ENCODE data around the gene MED9.
"Not testable (repeated sequence)": the region's sequence is repeated elsewhere in the genome, so short reads cannot be mapped to it uniquely, and the experiment has no call there.

MED9 gene

DNA sequence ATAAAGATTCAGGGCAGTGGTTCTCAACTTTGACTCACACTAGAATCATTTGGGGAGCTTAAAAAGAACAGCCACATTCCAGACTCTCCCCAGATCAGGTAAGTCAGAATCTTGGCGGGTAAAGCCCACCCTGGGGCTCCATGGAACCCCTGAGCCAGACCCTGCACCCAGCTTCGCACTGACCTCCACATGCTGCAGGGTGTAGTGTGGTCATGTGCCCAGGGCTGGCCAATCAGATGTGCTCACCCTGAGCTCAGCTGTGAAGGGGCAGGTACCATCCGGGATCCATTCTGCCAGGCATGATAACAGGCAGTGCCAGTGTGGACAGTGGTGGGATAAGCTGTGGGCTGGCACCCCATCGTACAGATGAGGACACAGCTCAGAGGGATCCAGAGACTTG, 28.1 kb upstream of the MED9 start:
- in situ Hi-C loops (cut with HindIII; ENCODE audit: low pct_ligation_motif_present, low pct_unique_long_range_greater_than_20kb, low sequenced_read_pairs) = no loop called here

DNA sequence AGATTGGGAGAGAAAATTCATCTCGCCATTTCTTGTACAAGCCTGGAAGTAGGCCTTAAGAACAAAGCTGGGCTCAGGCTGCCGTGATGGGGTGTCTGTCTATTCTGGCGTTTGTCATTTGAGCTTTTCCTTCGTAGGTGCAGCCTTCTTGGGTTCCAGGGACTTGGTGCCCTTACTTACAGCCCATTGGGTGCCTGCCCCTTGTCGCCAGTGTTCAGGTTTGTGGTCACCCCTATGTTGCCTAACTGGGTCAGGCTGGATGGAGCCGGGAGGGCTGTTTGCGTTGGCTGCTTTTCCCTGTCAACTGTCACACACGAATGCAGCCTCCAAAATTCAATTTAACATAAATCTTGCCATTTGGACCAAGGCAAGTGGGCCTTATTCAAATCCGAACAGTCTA, 23.7 kb upstream of the MED9 start:
- DNase-seq = no peak
- in situ Hi-C loops (cut with HindIII; ENCODE audit: low pct_ligation_motif_present, low pct_unique_long_range_greater_than_20kb, low sequenced_read_pairs) = no loop called here

More for the DNA sequence above, 28.1 kb upstream of the MED9 start:
- DNase-seq = no peak

DNA sequence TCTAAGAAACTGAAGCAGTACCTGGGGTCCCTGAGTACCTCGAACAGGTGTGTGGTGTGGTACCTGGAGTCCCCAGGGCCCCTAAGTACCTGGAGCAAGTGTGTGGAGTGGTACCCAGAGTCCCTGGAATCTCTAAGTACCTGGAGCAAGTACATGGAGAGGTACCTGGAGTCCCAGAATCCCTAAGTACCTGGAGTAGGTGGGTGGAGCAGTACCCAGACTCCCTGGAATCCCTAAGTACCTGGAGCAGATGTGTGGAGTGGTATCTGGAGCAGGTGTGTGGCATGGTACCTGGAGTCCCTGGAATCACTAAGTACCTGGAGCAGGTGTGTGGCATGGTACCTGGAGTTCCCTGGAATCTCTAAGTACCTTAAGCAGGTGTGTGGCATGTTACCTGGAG, 22.5 kb upstream of the MED9 start:
- DNase-seq = no peak
- in situ Hi-C loops (cut with HindIII; ENCODE audit: low pct_ligation_motif_present, low pct_unique_long_range_greater_than_20kb, low sequenced_read_pairs) = no loop called here

DNA sequence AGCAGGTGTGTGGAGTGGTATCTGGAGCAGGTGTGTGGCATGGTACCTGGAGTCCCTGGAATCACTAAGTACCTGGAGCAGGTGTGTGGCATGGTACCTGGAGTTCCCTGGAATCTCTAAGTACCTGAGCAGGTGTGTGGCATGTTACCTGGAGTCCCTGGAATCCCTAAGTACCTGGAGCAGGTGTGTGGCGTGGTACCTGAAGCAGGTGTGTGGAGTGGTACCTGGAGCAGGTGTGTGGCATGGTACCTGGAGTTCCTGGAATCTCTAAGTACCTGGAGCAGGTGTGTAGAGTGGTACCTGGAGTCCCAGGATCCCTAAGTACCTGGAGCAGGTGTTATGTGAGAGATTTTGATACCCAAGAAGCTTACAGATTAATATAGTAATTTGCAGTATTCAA, 22.1 kb upstream of the MED9 start:
- in situ Hi-C loops (cut with HindIII; ENCODE audit: low pct_ligation_motif_present, low pct_unique_long_range_greater_than_20kb, low sequenced_read_pairs); DNase-seq: not testable (repeated sequence)

DNA sequence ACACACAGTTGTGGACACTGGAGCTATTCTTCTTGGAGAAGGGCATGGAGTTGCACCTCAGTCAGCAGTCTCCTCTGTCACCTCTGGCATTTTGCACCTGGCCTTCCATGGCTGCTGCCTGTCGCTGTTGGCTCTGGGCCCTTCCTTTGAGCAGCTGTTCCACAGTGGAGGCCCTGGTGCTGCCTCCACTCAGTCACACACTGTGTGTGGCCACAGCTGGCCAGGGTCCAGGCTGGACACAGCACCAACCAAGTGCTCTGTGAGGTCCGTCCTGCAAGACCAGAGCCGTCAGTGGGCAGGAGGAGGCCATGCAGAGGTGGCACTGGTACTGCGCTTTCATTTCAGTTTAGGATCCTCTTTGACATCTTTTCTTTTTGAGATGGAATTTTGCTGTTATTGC, 21.6 kb upstream of the MED9 start:
- in situ Hi-C loops (cut with HindIII; ENCODE audit: low pct_ligation_motif_present, low pct_unique_long_range_greater_than_20kb, low sequenced_read_pairs) = no loop called here

DNA sequence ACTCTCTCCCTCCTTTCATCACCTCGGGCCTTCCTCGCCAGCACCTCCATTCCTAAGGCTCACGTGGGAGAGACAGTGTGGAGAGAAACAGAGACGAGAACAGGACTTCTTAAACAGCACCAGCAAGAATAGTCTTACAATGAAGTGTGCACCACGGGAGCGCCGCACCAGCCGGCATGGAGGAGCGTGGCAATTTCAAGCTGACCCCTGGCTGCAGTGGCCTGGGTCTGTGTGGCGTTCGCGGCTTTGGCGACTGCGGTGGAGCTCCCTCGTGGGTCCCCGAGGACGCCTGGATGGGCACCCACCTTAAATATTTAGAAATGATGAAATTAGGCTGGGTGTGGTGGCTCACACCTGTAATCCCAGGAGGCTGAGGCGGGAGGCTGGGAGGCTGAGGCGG, 20.5 kb upstream of the MED9 start:
- in situ Hi-C loops (cut with HindIII; ENCODE audit: low pct_ligation_motif_present, low pct_unique_long_range_greater_than_20kb, low sequenced_read_pairs) = no loop called here
- no peak for DNase-seq

More for the DNA sequence above, 21.6 kb upstream of the MED9 start:
- DNase-seq = no peak

DNA sequence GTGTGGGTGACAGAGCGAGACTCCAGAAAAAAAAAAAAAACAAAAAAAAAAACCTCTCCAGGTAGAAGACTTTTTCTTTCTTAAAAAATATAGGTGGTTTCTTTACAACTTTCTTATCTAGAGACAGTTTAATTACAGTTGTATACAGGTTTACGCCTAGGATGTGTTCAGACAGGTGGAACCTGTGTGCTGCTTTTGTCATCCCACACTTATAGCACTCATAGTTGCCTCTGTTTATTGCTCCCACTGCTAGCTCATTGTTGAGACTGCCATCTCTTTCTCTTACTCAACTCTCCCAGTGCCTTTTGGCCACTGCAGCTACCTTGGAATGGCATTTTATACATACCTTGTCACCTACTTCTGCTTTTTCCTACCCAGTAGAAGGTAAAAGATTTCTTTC, 19.1 kb upstream of the MED9 start:
- DNase-seq = no peak
- in situ Hi-C loops (cut with HindIII; ENCODE audit: low pct_ligation_motif_present, low pct_unique_long_range_greater_than_20kb, low sequenced_read_pairs) = no loop called here

DNA sequence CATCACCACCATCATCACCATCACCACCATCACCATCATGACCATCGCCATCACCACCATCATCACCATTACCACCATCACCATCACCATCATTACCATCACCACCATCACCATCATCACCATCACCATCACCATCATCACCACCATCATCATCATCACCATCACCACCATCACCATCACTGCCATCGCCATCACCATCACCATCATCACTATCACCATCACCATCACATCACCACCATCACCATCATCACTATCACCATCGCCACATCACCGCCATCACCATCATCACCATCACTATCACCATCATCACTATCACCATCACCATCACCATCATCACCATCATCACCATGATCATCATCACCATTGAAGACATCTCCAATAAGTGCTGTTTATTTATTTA, 16.8 kb upstream of the MED9 start:
- in situ Hi-C loops (cut with HindIII; ENCODE audit: low pct_ligation_motif_present, low pct_unique_long_range_greater_than_20kb, low sequenced_read_pairs) = no loop called here
- no peak for DNase-seq

DNA sequence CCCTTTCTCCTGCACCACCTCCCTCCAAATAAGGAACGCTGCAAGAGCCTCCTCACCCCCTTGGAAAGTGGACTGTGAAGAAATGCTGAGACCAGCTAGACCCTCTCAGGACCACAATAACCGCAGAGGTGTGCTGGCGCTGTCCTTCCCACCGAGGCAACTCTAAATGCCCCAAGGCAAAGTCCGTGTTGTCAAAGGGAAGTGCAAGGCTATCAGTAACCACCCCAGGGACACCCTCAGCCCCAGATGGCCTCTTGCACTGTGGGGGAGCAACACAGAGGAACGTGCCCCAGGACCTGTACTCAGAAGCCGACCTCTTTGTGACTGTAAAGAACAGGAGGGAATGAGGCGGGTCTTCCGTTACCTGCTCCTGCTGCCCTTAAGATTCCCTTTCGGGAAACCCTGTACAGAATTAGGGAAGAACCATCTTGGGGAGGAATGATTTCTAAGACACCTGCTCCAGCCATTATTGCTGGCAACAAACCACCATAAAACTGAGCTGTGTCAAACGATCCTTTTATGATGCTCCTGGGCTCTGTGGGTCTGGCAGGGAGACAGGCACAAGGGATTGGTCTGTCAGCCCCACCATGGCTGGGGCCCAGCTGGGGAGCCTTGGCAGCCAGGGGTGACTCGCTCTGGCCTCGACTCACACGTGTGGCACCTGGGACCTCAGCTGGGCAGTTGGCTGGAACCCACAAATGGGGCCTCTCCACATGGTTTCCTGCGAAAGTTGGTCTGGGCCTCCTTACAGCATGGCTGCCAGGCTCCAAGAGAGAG, 14.6 kb upstream of the MED9 start:
- in situ Hi-C loops (cut with HindIII; ENCODE audit: low pct_ligation_motif_present, low pct_unique_long_range_greater_than_20kb, low sequenced_read_pairs) = no loop called here
- DNase-seq = no peak

DNA sequence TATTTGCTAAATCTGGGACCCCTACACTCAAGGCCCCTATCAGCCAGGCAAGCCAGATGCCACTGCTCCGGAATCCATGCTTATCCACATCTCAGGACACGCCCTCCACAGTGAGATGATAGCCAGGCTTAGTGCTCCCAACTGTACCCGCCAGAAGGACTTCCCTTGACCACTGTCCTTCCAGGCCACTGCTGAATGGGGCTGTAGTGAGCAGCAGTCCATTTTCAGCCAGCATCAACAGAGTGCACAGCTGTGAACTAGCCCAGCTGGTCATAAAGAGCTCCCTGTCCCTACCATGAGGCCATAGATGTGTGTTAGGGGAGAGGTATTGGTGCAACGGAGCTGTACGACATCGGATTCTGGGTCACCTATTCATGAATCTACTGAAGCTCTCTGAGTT, 13.0 kb upstream of the MED9 start:
- DNase-seq = no peak
- in situ Hi-C loops (cut with HindIII; ENCODE audit: low pct_ligation_motif_present, low pct_unique_long_range_greater_than_20kb, low sequenced_read_pairs) = no loop called here

DNA sequence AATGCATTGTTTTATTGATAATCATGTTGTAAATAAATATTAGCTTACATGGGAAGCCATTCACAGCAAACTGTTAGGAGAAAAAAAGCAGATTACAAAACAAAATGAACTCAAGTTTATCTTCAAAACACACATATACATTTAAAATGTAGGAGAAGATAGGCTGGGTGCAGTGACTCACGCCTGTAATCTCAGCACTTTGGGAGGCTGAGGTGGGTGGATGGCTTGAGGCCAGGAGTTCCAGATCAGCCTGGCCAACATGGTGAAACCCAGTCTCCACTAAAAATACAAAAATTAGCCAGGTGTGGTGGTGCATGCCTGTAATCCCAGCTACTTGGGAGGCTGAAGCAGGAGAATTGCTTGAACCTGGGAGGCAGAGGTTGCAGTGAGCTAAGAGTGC, 10.9 kb upstream of the MED9 start:
- in situ Hi-C loops (cut with HindIII; ENCODE audit: low pct_ligation_motif_present, low pct_unique_long_range_greater_than_20kb, low sequenced_read_pairs); DNase-seq: not testable (repeated sequence)

DNA sequence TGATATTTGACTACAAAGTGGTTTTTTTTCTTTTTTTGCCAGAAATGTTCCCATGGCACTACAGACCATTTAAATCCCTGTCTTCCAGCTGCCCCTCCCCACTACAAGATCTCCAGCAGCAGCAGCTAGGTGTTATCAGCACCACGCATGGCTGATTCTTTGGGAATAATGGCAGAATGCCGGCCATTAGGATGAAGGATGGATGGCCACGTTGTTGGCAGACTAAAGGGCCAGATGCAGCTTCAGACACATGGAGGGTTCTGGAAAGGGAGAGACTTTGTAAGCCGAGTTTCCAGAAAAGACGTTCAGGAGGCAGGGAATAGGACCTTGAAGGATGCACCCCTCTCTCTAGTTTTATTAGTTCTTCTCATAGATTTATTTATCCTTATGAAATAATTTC, 10.3 kb upstream of the MED9 start:
- in situ Hi-C loops (cut with HindIII; ENCODE audit: low pct_ligation_motif_present, low pct_unique_long_range_greater_than_20kb, low sequenced_read_pairs) = no loop called here
- no peak for DNase-seq

DNA sequence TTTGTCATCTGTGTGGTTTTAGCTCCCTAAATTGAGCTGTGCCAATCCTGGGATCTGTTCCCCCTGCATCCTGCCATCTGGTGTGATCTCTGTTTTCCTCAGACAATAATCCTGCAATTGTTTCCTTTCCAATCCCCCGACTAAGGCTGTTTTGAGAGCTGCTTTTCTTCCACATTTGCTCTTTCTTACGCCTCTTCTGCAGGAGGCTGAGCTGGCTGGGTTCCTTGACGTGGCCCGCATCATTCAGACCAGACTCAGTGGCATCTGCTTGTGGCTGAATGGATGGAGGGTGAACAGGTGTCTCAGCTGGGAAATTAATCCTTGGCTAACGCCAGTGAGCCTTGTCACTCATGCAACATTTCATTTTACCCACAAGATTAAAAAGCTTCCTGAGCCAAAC, 9.8 kb upstream of the MED9 start:
- DNase-seq = no peak
- in situ Hi-C loops (cut with HindIII; ENCODE audit: low pct_ligation_motif_present, low pct_unique_long_range_greater_than_20kb, low sequenced_read_pairs) = no loop called here

DNA sequence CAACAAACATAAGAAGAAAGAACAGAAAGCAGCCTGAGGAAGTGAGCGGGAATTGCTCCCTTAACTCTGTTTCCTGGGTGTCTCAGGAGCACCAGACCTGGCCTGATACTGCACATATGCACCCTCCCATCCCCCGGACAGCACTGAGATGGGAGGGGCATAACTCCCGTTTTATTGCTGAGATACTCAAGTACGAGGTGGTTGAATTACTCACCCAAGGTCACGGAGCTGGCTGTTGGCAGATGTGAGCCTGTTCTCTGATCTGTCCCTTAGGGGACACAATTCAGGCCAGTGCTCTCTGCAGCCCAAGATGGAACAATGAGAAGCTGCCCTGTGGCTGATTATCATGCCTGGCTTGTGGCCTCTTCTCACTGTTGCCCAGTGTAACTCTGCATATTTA, 9.1 kb upstream of the MED9 start:
- in situ Hi-C loops (cut with HindIII; ENCODE audit: low pct_ligation_motif_present, low pct_unique_long_range_greater_than_20kb, low sequenced_read_pairs) = no loop called here
- DNase-seq = no peak

DNA sequence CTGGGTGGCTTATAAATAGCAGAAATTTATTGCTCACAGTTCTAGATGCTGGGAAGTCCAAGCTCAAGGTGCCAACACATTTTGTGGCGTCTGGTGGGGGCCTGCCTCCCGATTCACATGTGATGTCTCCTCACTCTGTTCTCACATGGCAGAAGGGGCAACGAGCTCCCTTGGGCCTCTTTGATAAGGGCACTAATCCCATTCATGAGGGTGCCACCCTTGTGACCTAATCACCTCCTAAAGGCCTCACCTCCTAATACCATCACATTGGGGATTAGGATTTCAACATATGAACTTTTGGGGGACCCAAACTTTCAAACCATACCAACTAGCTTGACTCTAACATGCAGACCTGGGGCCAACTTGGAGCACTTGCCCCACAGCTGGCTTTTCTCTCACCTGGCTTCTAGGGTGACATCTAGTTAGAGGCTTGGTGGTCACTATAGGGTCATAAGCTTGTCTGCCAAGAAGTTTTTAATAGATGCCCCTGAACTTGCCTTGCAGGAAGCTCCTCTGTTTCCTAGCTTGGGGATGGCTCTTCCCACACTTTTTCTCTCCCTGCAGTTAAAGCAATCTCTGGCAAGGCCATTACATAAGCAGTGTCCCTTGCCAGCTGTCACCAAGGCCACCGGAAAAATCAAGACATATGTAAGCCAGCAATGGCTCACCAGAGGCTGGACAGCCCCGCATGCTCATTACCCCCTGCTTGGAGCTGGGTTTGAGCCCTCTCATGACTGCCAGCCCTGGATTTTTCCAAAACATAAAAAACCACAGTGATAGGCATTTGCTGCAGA, 8.4 kb upstream of the MED9 start:
- in situ Hi-C loops (cut with HindIII; ENCODE audit: low pct_ligation_motif_present, low pct_unique_long_range_greater_than_20kb, low sequenced_read_pairs) = no loop called here
- no peak for DNase-seq

DNA sequence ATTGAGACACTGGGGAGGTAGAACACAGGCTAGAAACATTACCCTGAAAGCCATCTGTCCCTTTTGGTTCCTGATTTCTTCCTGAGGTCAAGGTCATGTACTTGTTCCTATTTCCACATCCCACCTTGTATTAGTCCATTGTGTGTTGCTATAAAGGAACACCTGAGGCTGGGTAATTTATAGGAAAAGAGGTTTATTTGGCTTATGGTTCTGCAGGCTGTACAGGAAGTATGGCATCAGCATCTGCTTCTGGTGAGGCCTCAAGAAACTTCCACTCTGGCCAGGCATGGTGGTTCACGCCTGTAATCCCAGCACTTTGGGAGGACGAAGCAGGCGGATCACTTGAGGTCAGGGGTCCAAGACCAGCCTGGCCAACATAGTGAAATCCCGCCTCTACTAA, 7.4 kb upstream of the MED9 start:
- in situ Hi-C loops (cut with HindIII; ENCODE audit: low pct_ligation_motif_present, low pct_unique_long_range_greater_than_20kb, low sequenced_read_pairs) = no loop called here
- DNase-seq = no peak

DNA sequence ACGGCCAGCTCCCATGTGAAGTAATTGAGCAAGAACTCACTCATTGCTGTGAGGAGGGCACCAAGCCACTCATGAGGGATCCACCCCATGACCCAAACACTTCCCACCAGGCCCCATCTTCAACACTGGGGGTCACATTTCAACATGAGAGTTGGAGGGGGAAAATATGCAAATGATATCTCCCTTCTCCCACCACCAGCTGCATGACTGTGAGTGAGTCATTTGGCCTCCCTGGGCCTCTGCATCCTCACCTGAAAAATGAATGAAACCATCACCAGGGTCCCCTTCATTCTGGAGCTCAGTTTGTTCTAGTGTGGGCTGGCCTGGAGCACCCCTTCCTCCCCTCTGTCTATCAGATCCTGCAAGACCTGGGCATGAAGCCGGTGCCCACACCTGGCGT, 6.8 kb upstream of the MED9 start:
- in situ Hi-C loops (cut with HindIII; ENCODE audit: low pct_ligation_motif_present, low pct_unique_long_range_greater_than_20kb, low sequenced_read_pairs) = no loop called here

DNA sequence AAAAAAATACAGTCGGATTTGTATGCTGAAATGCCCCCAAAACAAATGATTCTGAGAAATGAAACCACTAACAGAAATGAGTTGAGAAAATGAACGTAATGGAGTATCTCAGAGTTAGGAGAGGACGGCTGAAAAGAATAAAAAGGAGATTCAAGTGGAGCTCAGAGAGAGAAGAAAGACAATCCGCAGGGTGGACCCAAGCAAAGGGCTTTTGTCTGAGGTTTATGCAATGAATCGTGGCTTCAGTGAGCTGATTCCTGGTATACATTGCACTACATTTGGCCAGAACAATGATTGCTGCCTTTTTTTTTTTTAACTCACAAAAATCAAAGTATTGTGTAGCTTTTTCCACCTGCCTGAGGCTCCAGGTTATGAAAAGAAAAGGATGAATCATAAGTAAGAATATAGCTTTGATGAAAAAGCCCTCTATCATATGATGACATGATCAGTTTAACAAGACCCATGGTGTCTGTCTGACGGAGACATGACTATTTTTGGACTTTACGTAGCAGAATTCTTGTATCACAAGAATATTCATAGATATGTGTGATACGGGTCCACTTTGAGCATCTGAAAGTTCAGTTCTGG, 4.4 kb upstream of the MED9 start:
- in situ Hi-C loops (cut with HindIII; ENCODE audit: low pct_ligation_motif_present, low pct_unique_long_range_greater_than_20kb, low sequenced_read_pairs) = no loop called here
- DNase-seq = no peak

More for the DNA sequence above, 6.8 kb upstream of the MED9 start:
- no peak for DNase-seq

DNA sequence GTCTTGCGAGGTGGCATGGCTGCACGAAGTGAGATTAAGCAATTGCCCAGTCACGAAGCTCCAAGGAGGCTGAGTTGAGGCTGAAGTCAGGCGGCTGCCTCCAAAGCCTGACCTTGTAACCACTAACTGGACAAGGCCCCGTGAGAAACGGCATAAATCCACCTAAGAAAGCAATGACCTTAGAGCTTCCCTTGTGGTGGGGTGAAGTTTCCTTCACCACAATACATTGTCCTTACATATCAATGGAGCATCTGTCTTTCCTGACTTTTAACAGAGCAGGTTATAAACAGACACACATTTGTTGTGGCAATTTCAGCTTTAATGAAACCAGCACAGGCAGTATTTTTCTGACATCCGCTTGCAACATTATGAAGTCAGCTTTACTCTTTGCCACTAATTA, 2.5 kb upstream of the MED9 start:
- no peak for DNase-seq
- in situ Hi-C loops (cut with HindIII; ENCODE audit: low pct_ligation_motif_present, low pct_unique_long_range_greater_than_20kb, low sequenced_read_pairs) = no loop called here

DNA sequence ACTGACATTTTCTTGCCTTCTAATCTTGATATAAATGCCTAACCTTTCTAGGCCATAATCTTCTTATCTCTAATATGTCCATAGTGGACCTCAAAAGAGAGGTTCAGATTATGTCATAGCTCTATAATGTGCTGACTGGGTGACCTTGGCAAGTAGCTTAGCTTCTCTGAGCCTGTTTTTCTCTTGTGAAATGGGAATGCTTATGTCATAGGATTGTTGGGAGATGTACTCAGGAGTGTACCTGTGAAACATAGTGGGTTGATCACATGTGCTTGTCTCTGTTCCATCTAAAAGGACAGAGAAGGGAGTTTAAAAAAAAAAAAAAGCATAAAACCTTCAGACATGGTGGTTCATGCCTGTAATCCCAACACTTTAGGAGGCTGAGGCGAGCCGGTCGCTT, 2.4 kb downstream of the MED9 start:
- in situ Hi-C loops (cut with HindIII; ENCODE audit: low pct_ligation_motif_present, low pct_unique_long_range_greater_than_20kb, low sequenced_read_pairs) = no loop called here
- DNase-seq = no peak
